IMR-90 (cell line): Measurements from ENCODE around the gene MYOF.

Experiments
- CEBPB ChIP-seq: IDR thresholded peaks from 2 replicates; pipeline ENCODE4 v1.6.1; 2012; ENCODE audit warnings: low read depth, low read length, improper control_type of control experiment
- CTCF ChIP-seq: conservative IDR thresholded peaks from 2 replicates; pipeline ENCODE4 v1.5.1; 2012; ENCODE audit warnings: mild to moderate bottlenecking, low read depth, low read length, improper control_type of control experiment
- MAFK ChIP-seq: IDR thresholded peaks from 2 replicates; pipeline ENCODE4 v1.6.1; 2012; ENCODE audit warnings: low read depth, low read length, improper control_type of control experiment
- NFE2L2 ChIP-seq: fragments of 150-350 bp; IDR thresholded peaks from 2 replicates; pipeline ENCODE4 v1.6.1; 2016; ENCODE audit warnings: low read depth, mild to moderate bottlenecking, low read length
- POLR2A ChIP-seq: IDR thresholded peaks from 2 replicates; pipeline ENCODE4 v1.6.1; 2012; ENCODE audit warnings: mild to moderate bottlenecking, low read depth, low read length
- RAD21 ChIP-seq: IDR thresholded peaks from 2 replicates; pipeline ENCODE4 v1.6.1; 2012; ENCODE audit warnings: low read length, improper control_type of control experiment

- no peak for TF ChIP-seq CTCF
- TF ChIP-seq POLR2A: no peak
- TF ChIP-seq NFE2L2: no peak
- no peak for TF ChIP-seq MAFK
- TF ChIP-seq CEBPB: no peak
- TF ChIP-seq RAD21: no peak
Measured at GRCh38 chr10:93367664-93368063, 114.5 kb downstream of the MYOF start.
